GM08714 (cell line): ENCODE results near the gene BLOC1S1.

Experiments
- H3K4me3 ChIP-seq: fragments of 200-500 bp; sonication (Bioruptor generic); 2 replicates; pipeline ENCODE4 v1.5.1; 2014; ENCODE audit warnings: mild to moderate bottlenecking, low read length, inconsistent platforms
- ZNF274 ChIP-seq: IDR thresholded peaks from 2 replicates; pipeline ENCODE4 v1.6.1; 2012; ENCODE audit warnings: mild to moderate bottlenecking, low read depth, low read length

Gene BLOC1S1

DNA sequence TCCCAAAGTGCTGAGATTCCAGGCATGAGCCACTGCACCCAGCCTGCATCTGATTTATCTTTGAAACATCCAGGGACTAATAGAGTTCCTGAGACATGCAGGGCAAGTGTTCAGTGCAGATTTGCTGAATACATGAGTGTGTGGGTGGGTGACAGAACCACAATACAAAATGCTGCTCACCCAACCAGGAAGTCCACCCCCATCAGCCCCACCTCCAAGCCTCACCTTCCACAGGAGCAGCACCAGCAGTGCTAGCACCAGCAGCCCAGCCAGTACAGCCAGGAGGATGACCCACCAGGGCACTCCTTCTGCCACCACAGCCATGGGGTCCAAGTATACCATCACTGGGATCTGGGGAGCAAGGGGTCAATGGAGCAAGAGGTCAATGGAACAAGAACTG lies 28.1 kb upstream of the BLOC1S1 start:
- no peak for TF ChIP-seq ZNF274
- H3K4me3 ChIP-seq = no peak overlapping the region

DNA sequence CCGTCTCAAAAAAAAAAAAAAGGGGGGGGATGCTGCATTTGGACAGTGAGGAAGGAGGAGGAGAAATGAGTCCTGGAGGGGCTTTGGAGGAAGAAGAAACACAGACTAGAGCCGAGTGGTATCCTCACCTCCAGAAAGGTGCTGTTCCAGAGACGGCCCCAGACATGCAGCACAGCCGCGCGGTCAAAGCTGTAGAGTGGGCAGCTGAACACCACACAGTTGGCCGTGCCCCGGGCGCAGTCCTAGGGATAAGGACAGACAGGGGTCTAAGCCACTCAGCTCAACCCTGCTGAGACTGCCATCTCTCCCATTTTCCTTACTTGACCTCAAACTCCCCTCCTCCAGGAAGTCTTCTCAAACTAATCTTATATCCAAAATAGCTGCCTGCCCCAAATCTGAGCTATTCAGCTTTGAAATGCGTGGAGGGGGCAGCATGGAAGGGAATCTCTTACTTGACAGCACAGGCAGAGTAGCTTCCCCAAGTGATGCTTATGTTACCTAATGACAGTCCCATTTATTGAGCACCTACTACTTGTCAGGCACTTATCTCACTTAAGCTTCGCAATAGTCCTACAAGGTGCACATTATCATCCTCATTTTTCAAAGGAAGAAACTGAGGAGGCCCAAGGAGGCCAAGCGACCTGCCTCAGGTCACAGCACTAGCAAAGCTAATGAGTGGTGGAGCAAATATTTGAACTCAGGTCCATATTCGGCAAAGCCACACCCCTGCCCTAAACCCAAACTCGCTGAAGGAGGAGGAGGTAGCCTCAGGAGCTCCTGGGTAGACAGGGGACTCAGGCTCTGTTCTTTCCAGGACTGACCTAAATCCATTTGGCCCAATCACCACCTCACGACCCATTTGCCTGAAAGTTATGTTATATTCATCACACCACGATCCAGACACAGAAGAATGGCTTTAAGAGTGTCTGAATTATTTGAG lies 26.9 kb upstream of the BLOC1S1 start:
- no peak for TF ChIP-seq ZNF274
- no peak overlapping the region for H3K4me3 ChIP-seq

DNA sequence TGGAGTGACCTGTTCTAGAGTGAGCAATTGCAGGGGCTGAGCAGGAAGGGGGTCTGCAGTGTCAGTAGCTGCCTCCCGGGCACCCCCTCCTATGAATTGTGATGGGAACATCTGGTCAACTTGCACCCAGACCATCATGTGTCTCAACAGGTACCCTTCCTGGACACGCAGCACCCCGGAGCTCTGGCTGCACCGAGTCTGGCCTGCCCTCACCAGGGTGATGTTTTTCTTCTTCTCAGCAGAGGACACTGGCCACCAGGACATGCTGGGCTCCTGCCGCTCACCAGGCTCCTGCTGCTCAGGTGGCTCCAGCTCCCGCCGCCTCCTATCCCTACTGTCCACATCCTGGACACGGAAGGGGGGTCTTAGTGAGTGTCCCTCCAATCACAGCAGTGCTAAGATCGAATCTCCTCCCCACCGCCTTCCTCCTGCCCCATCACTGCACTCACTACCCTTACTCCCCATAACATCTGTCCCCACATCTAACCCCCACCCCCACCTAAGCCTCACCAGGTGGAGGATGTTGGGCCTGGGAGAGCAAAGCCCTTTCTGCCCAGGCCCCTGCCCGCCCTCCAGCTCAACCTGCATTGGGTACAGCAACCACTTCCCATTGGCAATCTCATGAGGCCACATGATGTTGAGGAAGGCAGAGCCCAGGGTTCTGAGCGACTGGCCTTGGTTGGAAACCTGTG lies 23.1 kb upstream of the BLOC1S1 start:
- H3K4me3 ChIP-seq = no peak overlapping the region
- no peak for TF ChIP-seq ZNF274

DNA sequence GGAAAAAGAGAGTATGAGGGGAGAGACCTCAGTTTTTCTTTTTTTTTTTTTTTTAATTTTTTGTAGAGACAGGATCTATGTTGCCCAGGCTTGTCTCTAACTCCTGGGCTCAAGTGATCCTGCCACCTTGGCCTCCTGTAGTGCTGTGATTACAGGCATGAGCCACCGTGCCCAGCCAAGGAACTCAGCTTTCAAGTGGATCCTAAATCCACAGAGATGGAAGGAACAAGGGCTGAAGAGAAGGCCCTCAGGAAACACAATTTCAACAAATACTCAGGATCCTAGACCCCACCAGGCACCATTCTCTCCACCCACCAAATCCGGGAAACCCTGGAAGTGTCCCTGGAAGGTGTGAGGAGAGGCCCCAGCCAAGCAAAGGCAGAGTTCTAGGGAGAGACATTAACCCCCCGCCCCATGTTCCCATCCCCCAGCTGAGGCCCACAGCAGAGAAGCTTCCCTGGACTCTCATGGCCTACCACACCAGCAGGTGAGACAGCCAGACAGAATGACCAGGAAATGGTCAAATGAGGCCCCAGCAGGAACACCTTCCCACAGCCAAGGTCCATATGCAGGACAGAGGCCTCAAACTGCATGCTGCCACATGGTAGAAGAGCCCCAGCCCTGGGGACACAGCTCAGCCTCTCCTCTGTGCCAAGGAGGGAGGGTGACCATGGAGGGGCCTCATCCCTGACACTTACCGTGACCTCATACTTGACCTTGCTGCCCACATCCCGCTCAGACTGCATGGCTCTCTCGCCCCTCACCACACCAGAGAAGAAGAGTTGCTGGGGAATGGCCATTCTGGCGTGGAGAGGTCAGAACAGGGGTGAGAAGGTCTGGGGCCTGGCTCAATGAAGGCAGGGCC lies 22.3 kb upstream of the BLOC1S1 start:
- TF ChIP-seq ZNF274 = no peak

DNA sequence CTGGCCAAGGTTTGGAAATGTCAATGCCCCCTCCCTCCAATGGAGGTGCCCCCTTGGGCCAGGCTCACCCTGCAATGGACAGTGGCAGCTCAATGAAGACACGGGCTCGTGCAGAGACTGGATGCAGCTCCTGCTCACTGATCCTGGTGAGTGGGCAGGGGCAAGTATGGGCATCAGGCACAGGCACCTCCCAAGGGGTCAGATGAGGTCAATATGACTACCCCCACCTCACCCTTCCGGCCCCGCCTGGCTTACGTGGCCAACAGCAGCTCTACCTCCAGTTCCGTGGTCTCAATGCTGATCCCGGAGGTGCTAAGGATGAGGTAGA lies 21.7 kb upstream of the BLOC1S1 start:
- no peak overlapping the region for H3K4me3 ChIP-seq
- TF ChIP-seq ZNF274 = no peak

More for the DNA sequence above, 22.3 kb upstream of the BLOC1S1 start:
- H3K4me3 ChIP-seq = no peak overlapping the region

DNA sequence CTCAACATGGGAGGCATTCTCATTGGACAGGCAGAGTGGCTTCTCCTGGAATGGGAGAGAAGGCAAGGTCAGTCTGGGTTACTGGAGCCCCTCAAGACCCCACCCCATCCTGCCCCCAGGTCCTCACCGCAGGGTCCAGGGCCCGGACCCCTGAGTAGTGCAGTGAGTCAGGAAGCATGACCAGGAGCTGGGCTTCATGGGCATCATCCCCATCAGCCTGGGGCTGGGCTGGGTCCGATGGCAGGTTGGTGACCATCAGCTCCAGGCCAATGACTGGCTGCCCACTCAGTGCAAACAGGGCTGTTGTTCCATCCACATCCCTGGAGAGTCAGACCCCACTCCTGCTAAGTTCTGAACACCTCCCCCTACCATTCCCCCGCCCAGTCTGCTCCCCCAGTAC lies 21.2 kb upstream of the BLOC1S1 start:
- no peak for TF ChIP-seq ZNF274
- no peak overlapping the region for H3K4me3 ChIP-seq

DNA sequence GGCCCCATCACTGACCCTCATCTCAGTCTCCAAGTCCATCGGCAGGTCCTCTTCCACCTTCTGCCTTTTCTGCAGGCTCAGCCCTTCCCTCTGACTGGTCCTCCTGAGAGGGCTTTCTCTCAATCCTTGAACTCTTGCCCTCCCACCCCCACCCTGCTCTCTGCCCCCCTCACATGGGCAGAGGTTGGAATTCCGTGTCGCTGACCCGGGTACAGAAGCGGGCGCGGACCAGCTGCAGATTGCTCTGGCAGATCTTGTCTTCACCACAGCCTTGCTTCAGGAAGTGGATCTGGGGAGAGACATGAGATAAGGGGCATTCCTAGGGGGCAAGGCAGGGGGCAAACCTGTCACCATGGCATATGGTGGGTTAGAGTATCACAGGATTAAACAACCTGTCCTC lies 20.5 kb upstream of the BLOC1S1 start:
- H3K4me3 ChIP-seq = no peak overlapping the region
- no peak for TF ChIP-seq ZNF274

DNA sequence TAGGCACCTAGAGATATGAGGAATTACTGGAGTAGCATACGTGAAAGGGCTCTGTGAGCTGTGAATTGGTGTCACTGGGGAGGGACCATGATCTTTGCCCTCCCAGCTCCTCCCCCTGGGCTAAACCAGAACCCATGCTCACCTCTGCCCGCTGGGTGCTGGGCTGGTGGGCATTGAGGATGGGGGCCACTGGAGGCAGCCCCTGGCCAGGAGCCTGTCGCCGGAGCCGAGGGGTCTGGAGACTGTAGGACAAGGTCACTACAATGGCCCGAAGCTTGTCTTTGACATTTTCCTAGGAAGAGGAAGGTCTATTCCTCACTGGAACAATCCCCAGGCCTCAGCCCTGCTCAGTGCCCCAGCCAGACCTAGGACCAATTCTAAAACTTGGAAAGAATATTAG lies 19.7 kb upstream of the BLOC1S1 start:
- H3K4me3 ChIP-seq = no peak overlapping the region
- no peak for TF ChIP-seq ZNF274

DNA sequence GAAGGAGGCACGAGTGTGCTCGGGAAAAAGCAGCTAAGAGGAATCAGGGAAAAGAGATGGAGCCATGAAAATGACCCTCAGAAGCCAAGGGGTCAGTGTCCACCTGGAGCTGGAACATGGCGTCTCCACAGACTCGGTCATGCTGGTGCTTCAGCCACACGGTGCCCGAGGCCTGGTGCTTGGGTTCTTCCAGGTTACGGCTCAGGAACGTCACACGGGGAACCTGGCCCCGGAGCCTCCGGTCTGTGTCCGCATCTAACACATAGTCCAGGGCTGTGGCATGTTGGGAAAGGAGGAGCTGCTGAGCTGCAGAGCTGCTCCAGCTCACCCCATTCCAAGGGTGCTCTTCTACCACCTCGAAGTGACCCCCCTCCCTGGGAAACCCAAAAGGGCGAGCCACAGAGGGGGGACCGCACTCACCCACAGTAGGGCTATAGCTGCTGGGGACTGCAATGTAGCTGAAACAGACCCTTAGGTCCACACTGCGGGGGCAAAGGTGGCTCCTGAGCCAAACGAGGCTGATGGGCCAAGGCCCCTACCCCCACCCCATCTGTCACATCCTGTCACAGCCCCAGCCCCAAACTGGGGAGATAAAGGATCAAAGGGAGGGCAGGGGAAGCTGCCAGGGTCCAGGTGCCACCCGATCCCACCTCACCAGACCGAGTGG lies 18.9 kb upstream of the BLOC1S1 start:
- no peak overlapping the region for H3K4me3 ChIP-seq
- no peak for TF ChIP-seq ZNF274

DNA sequence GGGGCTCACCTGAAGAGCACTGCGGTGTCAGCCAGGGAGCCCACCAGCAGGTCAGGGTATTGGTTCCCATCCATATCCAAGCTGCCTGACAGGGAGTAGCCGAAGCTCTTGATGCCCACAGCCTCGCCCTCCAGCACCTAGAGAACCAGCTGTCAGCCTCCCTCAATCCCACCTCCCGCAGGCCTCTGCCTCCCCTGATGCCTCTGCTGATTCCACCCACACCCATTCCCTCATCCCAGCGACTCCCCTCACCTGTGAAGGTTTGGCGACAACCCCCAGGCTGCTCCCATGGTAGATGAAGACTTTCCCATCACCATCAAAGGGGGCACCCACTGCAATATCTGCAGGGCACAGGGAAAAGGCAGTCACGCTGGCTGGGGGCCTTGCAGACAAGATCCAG lies 18.2 kb upstream of the BLOC1S1 start:
- no peak for TF ChIP-seq ZNF274
- H3K4me3 ChIP-seq = no peak overlapping the region

DNA sequence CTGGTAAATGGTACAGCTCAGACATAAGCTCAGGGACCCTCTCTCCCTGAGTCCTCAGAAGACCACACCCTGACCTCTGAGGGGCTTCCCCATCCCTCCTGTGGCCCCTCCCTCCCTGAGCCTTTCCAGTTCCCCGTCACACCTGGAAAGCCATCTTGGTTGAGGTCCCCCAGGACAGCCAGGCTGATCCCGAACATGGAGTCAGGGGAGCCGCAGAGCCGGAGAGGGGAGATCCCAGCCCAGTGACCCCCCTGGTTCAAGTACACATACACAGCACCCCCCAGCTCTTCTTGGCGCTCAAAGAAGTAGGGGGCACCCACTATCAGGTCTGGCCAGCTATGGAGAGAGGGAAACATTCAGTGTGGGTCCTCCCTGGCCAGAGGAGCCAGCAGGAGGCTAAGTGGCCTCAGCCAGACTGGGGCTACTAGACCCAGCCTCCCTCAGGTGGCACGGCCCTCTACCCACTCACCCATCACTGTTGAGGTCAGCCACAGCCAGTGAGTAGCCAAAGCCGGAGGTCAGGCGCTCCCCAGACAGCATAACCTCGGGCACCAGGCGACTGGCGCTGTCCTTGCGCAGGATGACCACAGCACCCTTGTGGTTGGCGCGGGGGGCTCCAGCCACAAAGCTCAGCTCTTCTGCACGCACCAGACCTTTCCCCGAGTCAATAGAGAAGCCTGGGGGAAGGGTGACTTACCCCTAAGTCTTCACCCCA lies 17.4 kb upstream of the BLOC1S1 start:
- no peak for TF ChIP-seq ZNF274
- no peak overlapping the region for H3K4me3 ChIP-seq

DNA sequence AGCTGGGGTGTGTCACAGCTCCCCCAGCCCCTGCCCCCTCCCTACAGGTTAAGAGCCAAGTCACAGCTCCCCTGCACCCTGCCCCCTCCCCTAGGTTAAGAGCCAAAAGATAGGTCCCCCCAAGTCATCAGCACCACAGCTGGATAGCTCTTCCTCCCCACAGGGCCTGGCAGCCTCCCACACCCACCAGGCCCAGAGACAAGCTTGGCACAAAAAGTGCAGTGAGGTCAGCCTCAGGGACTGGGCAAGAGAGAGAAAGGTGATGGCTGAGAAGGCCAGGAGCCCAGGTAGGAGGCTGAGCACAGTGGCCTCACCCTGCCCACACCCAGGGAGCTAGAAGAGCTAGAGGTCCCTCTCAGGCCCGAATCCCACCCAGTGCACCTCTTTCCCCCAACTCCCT lies 16.9 kb upstream of the BLOC1S1 start:
- no peak overlapping the region for H3K4me3 ChIP-seq
- no peak for TF ChIP-seq ZNF274

DNA sequence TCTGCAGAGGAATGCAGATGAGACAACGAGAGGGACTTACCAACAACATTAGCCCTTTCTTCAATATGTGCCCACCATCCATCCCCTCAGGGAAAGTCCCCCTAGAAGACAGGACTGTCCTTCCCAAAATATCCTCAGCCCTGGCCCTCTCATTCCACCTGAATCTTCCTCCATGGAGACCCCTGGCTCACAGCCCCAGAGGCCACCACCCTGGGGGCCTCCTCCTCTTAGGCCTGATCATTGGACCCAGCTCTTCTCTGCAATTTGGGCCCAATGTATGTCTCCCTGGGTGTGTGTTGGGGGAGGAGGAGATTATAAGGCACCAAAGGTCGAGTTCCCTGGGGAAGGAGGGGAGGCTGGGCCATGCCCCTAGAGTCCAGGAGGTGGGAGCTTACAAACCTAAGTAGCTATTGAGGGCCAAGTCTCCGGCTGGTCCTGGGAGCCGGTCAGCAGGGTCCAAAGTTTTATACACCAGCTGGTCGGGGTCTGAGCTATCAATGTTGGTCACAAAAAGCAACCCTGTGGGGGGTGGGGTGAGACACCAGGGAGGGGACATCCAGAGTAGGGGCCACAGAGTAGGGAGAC lies 16.3 kb upstream of the BLOC1S1 start:
- H3K4me3 ChIP-seq = no peak overlapping the region
- no peak for TF ChIP-seq ZNF274
